IPS-NIHi7 (cell line): ENCODE measurements around the gene GNA15.

Source experiments
- DNase-seq: peaks from one replicate; pipeline ENCODE4 v3.0.0; 2012; ENCODE audit warnings: mixed read lengths; ENCODE audit errors: extremely low spot score

Gene GNA15

GRCh38 chr19:3175781-3176714 lies 40.2 kb downstream of the GNA15 start:
- no peak for DNase-seq

- no peak for DNase-seq
These were observed 41.1 kb downstream of the GNA15 start for GRCh38 chr19:3176715-3177501.

GRCh38 chr19:3178377-3178972 lies 42.6 kb downstream of the GNA15 start, which contains the start of gene S1PR4:
Gene S1PR4 (plus strand): TSS chr19:3178769. CDS start chr19:3178793, 24 bp downstream.
- no peak for DNase-seq

- no peak for DNase-seq
These were observed 43.3 kb downstream of the GNA15 start for GRCh38 chr19:3178973-3179738.

- DNase-seq, result no peak
These were observed 44.0 kb downstream of the GNA15 start for GRCh38 chr19:3179739-3180293.

GRCh38 chr19:3183721-3184641 lies 48.1 kb downstream of the GNA15 start:
- DNase-seq, result no peak

GRCh38 chr19:3184847-3185460 lies 49.1 kb downstream of the GNA15 start:
- peak; percentile 58 for DNase-seq

- DNase-seq, result peak; percentile 93
These were observed 49.8 kb downstream of the GNA15 start, which contains the start of gene NCLN for GRCh38 chr19:3185461-3186159. Gene NCLN (plus strand): TSS chr19:3185930. CDS start chr19:3186031, 101 bp downstream.

GRCh38 chr19:3186160-3186688 lies 50.4 kb downstream of the GNA15 start:
- no peak for DNase-seq

- no peak for DNase-seq
These were observed 51.2 kb downstream of the GNA15 start for GRCh38 chr19:3186891-3187661.

- no peak for DNase-seq
These were observed 52.1 kb downstream of the GNA15 start for GRCh38 chr19:3187662-3188511.

GRCh38 chr19:3188627-3189596 lies 53.1 kb downstream of the GNA15 start:
- no peak for DNase-seq

- no peak for DNase-seq
These were observed 54.1 kb downstream of the GNA15 start for GRCh38 chr19:3189702-3190469.

- no peak for DNase-seq
These were observed 54.6 kb downstream of the GNA15 start for GRCh38 chr19:3190470-3190770.
